ENCODE measurements around the gene TRMT2A. TPM values are rescaled to one million over a fixed set of nuclear protein-coding genes. Genes with fewer than 3 reads are reported as not detected.
"Not testable (repeated sequence)": the region's sequence is repeated elsewhere in the genome, so short reads cannot be mapped to it uniquely, and the experiment has no call there.

The TRMT2A gene, protein sequence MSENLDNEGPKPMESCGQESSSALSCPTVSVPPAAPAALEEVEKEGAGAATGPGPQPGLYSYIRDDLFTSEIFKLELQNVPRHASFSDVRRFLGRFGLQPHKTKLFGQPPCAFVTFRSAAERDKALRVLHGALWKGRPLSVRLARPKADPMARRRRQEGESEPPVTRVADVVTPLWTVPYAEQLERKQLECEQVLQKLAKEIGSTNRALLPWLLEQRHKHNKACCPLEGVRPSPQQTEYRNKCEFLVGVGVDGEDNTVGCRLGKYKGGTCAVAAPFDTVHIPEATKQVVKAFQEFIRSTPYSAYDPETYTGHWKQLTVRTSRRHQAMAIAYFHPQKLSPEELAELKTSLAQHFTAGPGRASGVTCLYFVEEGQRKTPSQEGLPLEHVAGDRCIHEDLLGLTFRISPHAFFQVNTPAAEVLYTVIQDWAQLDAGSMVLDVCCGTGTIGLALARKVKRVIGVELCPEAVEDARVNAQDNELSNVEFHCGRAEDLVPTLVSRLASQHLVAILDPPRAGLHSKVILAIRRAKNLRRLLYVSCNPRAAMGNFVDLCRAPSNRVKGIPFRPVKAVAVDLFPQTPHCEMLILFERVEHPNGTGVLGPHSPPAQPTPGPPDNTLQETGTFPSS
- total RNA-seq = 40.4 TPM

DNA sequence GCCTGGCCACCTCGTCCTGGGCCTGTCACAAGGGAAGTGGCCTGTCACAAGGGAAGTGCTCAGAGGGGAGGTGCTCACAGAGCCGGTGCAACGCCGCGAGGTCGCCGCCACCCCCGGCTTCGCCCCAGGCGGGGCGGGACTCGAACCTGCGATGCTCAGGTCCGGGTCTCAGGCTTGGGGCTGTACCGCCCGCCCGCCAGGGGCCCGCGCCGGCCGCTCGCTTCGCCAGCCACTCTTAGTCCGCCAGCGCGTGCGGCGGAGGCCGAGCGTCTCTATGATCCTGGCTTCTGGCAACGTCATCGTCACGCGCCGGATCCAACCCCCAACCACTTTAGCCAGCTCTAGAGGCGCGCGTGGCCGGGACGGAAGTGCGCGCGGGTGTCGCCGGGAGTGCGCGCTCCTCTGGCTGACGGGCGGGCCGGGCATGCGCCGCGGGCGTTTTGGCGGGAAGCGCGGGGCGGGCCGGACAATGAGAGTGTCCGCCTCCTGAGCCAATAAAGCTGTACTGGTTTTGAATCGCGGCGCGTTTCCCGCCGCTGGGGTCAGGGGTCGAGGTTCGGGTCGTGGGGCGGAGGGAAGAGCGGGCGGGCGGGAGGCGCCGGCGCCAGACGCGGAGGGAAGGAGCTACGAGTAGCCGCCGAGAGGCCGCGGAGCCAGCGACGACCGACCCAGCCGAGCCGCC is at the start of gene TRMT2A:
Gene TRMT2A, minus strand, starts transcription at position 276 of the 682 bp plus-strand sequence. CDS start 320 bp downstream, outside the sequence.
- peak; percentile 99 for DNase-seq

DNA sequence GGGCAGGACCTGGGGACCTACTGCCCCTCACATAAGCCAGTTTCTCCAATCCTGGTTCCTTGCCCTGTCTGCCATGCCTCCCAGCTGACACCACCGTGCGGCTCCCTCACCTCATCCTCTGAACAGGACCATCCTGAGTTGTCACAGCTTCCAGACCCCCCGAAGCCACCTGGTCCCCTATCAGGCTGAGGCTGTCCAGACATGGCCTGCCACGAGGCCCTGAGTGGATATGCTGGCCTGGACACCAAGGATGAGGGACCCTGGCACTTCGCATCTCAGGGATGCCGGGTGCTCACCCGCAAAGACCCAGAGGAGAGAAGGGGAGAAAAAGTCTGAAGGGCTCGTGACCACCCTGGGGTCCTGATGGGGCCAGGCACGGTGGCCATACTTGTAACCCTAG is 49.7 kb upstream of the TRMT2A start:
- DNase-seq = no peak

DNA sequence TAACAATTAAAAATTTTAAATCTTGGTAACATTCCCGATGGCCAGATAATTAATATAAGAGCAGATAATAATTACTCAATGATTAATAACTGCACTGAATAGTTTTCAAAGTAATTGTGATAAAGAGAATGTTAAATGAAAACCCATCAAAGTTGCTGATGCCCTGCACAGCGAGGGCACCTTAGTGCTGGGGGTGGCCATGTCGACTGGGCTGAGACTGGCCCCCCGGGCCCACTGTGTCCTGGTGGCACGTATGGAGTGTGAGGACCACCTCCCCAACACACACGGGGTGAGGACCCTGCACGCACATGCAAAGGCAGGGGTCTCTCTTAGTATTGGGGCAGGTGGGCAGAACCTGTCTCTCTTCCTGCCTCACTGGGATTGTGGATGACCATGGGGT is 48.9 kb upstream of the TRMT2A start:
- DNase-seq = no peak

DNA sequence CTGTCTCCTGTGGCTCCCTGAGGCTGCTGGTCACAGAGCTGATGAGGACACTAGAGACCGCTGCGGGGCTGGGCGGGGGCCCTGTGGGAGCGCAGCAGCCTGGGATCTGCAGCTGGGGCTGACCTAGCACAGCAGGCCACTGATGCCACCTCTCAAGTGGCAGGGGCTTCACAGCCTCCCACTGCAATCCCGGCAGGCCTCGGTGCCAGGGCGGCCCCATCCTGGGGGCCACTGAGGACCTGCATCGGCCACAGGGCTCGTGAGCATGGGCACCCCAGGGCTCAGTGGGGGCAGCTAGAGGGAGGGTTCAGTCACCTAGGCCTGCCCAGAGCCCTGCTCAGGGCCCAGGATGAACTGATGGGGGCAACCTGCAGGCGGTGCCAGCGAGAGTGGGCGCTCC is 48.4 kb upstream of the TRMT2A start:
- DNase-seq = no peak

DNA sequence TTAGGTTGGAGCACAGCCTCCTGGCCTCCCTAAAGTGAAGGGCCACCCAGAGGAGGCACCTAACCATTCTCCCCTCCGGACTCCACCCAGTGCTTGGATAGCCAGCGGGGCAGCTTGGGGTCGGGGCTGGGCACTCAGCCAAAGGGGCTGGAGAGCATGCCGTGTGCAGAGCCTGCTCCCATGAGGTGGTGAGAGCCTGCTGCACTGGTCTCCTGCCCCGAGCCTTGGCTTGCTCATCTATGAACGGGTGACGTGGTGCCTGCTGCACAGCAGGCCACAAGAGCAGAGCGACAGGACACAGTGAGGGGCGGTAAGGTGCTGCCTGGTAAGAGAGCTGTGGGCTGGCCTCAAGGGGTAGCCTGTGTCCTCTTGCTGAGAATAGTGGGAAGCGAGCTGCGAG is 47.8 kb upstream of the TRMT2A start:
- DNase-seq = no peak

DNA sequence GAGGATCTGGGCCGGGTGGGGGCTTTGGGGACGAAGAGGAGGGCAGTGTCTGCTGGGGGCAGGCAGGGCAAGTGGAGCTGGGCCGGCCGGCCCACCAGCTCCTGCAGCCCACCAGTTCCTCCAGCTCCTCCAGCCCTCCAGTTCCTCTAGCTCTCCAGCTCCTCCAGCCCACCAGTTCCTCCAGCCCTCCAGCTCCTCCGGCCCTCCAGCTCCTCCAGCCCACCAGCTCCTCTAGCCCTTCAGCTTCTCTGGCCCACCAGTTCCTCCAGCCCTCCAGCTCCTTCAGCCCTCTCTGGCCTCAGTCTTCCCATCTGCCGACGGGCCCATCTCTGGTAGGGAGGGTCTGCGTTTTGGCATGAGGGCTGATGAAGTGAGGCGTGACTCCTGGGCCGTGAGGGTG is 43.0 kb upstream of the TRMT2A start:
- DNase-seq = no peak

DNA sequence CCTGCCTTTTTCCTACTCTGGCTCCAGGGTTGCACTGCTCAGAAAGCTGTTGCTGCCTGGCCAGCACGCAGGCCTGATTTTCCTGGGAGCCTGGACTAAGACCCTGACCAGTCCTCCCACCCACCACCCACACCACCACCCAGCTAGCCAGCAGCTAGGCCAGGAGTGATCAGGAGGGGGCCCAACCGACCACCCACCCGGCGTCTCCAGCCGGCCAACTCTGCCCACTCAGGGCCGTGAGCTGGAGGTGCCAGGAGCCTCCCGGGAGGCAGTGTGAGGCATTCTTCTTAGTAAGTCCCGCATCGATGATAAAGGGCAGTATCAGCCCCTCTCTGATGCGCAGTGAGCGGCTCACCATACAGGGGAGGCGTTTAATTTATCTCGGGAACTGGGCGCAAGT is 42.5 kb upstream of the TRMT2A start:
- not testable (repeated sequence) for DNase-seq

DNA sequence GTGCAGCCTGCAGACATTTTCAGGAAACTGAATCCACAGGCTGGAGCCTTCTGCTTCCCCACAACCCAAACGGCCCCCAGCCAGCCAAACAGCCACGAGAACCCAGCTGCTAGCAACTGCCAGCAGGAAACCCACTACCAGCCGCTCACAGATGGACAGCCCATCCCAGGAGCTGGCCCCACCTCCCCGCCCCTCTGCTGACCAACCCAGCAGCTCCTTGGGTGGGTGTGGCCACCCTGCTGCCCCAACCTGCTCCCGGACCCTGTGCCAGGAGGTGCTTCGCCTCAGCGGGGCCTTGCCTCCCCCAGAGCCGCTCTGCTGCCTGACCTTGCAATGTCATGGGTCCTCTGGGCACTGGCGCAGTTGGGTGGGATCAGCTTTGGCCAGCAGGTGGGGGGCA is 42.0 kb upstream of the TRMT2A start:
- DNase-seq = peak; percentile 83

DNA sequence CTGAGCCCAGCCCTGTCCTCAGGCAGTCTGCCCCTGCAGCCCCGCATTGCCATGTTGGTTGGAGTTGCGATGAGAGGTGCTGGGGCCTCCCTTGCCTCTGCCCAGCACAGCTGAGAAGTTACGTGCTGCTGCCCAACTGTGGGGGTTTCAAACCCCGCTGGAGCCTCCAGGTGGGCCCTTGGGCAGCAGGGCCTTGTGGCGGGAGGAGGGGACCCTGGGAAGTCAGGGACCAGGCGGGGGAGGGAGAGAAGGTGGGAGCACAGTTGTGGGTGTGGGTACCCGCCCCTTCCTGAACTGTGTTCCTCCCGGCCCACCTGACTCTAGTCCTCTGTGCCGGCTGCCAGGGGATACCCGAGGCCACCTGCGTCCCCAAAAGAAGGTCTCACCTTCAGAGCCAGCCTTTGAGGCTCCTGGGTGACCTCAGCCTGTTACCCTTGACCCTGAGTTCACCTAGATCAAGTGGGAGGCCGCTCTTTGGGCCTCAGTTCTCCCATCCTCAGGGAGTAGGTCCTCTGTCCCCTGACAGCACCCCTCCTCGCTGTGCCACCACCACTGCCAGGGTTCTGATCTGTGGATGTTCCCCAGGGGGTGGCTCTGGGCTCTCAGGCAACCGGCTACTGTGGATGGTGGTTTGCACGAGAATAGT is 41.5 kb upstream of the TRMT2A start:
- no peak for DNase-seq

DNA sequence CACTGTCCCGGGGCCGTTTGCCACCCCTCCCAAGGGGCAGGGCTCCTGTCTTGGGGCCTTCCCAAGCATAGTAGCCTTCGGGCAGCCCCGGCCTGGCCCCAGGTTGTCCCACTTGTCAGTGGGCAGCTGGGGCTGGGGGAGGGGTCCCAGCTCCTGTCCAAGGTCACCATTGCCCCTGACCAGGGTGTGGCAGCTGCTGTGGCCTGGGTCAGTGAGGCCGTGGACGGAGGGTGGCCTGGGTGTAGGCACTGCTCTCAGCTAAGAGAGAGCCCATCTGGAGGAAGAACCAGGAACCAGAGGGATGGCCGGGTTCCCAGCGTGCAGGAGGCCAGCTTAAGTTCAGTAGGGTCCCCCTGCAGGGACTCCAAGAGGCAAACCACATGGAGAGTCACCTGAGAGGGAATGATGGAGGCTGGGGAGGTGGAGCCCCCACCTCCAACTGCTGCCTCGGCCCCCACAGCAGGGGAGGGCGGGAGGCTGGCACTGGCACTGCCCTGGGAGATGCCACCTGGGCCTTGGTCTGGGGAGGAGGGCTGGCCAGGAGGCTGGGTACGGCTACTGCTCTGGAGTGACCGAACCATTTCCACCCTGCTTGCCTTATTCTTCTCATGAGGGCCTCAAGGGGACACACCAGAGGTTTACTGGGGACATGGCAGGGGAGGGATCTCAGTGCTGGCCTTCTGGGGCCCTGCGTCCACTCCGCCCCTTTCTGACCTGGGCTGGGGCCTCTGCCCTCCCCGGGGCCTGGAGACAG is 40.6 kb upstream of the TRMT2A start:
- DNase-seq = no peak

DNA sequence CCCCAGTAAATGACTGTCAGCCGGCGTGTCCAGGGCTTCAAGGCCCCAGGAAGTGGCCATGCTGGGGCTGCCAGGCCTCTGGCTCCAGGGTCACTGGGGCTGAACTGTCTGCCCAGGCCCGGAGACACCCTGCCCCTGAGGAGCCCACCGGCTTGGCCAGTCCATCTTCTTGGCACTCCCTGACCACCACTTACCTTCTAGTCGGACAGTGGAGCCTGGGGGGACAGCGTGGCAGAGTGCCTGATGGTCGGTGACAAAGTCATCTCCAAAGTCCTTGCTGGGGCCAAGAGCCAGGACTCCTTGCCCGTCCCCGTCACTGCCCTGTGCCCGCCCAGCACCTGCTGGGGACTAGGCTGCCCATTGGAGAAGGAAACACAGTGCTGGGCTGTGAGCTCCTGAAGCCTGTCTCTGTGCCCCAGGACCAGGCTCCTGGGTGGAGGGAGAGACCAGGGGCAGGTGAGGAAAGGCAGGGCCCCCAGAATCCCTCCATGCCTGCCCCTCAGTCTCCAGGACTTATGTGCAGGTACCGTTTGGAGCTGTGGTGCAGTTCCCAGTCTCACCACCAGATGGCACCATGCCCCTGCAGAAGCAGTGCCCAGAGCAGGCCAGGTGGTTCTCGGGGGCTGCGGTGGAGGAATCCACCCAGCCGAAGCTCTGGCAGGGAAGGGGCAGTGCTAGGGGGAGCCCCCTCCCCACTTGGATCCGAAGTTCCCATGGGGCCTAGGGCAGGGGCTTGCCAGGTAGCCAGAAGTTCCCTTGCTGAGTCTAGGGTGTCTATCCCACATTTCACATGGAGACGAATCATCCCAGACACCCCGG is 39.8 kb upstream of the TRMT2A start:
- DNase-seq = peak; percentile 92

DNA sequence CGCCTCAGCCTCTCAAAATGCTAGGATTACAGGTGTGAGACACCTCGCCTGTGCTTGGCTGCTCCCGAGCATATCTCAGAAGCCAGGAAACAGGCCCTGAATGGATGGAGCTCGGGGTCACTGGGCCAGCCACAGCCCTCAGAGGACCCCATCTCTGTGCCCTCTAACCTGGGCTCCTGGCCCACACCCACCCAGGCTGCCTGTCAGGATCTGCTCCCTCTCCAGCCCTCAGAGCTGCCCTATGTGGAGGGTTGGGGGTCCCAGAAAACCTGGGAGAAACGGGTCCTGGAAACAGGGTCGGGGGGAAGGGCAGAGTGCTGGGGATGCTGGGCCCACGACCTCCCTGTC is 39.0 kb upstream of the TRMT2A start:
- no peak for DNase-seq

DNA sequence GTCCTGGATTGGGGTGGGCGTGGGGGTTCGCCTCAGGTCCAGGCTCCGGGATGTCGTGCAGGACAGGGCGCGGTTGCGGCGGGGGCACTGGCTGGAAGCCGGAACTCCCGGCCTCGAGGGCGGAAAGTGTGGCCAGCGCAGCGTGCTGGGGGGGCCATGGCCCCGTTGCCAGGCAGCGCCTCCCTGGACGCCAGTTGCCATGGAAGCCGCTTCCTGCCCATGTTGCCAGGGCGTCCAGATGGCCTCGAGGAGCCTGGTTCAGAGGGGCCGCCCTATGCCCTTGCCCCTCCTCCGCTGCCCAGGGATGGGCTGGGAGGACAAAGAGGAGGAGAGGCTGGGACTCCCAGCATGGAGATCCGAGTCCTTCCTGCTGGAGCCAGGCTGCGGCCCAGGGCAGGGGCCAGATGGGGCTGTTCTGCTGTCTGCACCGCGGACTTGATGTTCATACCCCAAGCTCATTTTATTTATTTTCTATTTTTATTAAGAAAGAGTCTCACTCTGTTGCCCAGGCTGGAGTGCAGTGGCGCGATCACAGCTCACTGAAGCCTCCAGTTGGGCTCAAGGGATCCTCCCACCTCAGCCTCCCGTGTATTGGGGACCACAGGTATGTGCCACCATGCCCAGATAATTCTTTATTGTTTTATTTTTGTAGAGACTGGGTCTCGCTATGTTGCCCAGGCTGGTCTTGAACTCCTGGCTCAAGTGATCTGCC is 38.5 kb upstream of the TRMT2A start:
- DNase-seq = peak; percentile 54

DNA sequence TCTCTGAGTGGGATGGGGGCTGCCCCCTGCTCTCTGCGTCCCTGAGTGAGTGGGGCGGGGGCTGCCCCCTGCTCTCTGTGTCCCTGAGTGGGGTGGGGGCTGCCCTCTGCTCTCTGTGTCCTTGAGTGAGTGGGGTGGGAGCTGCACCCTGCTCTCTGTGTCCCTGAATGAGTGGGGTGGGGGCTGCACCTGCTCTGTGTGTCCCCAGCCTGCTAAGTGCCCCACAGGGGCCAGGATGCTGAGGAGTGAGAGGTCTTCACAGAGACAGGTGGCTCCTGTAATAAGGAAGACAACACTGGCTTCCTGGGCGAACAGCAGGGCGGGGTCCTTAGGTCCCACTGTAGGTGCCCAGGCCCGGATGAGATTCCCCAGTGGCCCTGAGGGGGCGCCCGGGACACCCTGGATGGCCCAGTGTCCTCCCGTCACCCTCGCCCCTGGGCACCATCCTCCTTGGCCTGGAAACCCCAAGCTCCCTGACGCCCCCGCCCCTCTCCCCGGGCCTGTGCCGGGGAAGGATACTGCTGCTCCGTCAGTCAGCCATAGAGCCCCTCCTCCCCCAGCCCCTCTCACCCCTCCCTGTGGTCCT is 37.7 kb upstream of the TRMT2A start:
- no peak for DNase-seq

DNA sequence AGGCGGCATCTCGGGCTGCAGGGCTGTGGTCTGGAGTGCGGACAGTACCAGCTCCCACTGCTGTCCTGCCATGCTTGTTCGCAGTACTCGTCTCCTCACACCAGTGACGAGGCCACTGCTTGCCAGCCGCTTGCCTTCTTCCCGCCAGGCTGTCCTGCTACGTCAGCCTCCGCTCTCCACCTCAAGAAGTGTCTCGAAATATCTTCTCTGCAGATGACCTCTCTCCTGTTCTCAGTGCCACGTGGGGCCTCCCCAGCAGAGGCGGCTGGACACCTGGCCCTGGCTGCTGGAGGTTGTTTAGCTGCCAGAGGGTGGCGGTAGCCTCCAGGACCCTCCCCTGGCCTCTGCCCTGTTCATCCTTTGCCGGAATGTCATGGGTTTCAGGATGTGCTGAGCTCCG is 36.9 kb upstream of the TRMT2A start:
- DNase-seq = no peak

DNA sequence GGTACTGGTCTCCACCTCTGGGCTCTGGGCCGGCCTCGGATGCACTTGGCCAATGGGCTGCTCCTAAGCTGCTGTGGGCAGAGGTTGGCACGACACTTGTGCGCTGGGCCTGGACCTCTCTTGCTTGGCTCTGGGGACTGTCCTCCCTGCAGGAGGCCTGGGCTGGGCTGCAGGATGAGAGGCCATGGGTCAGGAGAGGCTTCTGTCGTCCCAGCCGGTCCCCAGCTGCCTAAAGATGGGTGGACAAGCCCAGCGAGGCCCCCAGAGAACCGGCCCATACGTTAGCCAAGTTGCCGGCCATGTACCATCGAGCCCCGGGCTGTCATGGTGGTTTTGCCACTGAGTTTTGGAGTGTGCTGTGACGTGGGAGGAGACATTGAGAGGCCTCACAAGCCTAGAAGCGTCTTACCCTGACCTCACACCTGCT is 35.5 kb upstream of the TRMT2A start:
- DNase-seq = no peak

DNA sequence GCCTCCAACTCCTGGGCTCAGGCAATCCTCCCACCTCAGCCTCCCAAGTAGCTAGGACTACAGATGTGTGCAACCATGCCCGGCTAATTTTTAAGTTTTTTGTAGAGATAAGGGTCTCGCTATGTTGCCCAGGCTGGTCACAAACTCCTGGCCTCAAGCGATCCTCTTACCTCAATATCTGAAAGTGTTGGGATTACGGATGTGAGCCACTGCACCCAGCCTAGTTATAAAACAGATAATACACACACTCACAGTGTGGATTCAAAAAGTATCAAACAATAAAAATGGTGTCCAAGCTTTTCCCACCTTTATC is 34.2 kb upstream of the TRMT2A start:
- no peak for DNase-seq

DNA sequence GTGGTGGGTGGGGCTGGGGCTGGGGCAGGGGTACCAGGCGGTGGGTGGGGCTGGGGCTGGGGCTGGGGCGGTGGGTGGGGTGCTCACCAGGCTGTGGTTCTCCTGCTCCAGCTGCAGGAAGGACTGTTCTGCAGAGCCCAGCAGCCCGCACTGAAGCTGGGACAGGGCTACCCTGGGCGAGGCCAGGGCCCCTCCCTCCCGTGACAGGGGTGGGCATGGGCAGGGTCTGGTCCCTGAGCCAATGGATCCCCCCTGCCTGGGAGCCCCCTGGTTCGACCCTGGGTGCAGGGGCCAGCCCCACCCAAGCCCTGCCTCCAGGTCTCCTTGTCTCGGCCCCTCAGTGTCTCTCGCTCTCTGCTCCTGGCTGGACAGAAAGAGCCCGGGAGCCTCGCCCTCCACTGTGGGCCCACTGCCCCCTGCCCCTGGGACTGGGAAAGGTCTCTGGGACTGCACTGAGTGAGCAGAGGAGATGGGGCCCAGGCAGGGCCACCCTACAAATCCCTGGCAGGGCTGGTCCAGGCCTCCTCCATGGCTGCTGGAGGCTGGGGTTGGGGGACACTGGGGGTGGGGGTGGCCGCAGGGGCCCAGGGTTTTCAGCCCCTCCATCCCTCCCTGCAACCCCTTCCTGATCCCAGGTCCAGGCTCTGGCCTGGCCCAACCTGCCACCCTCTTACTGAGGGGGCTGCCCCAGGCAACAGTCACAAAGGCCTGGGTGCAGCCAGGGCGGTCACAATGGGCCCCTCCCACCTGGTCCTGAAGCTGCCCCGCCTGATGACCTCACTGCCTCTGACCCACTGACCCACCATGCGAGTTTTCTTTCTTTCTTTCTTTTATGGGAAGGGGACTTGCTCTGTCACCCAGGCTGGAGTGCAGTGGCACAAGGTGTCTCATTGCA is 33.6 kb upstream of the TRMT2A start, which contains the start of gene CCDC188:
Gene CCDC188, minus strand, starts transcription at position 675 of the 895 bp plus-strand sequence. Its CDS starts 69 bp downstream, at position 606.
- no peak for DNase-seq
